T-helper 1 cell treated with Interleukin-12 subunit alpha and Interleukin-12 subunit beta and Interleukin-4 antibody, amounts not matched to agents 30 ng/mL and 1 ng/mL, for 36 hours (primary cell): Measurements from ENCODE around the gene KCNIP1. TPM values are rescaled to one million over a fixed set of nuclear protein-coding genes. Genes with fewer than 3 reads are reported as not detected.

Experiments
- intact Hi-C: fragments of 100-400 bp; cut with micrococcal nuclease; formaldehyde crosslinking; loops from one replicate; pipeline ENCODE4 v1.15.1; 2024
- total RNA-seq: library from RNA; stranded (reverse); gene quantifications from 2 replicates; pipeline ENCODE4 v1.2.3, GENCODE V29; 2022

Gene KCNIP1
- total RNA-seq, 1 donor from 2014 or later: not detected

DNA sequence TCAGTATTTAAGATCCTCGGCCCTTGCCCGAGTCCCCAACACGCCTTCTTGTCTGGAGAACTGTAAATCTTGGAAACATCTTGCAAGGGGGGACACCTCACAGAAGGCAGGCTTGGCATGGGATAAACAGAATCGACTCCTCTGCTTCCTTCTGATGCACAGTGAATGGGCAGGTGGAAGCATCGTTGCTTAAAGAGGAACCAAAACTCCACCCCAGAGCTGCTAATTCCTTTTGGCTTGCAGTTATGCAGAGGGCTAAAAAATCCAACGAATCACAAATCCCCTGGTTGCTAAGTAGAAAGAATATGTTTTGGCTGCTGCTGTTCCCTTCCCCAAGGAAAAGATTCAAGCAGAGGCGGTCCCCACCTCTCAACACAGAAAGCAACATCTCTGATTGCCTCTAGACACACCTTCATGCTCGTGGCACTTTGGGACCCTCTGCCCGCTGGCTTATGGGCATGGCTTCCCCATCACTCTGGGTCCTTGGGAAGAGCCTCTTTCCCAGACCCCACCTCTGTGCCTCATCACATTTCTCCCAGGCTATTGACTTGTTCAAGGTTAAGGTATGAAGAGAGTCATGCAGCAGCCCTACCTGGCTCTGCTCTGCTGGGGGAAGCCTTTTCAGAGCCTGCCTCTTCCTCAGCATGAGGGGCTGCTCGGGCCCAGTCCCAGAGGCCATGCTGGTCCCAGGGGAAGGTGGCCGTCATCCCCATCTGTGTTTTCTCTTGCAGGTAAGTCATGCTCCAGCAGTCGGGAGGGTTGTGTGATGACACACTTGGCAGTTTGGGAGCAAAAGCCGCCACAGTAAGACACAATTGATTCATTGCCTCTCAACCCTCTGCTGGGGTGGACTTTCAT, 137.1 kb downstream of the KCNIP1 start:
- intact Hi-C loops: no loop called here

GRCh38 chr5:170641589-170642031, 137.8 kb downstream of the KCNIP1 start:
- intact Hi-C loops: no loop called here

- intact Hi-C loops: no loop called here
Observed at GRCh38 chr5:170642066-170642735, 138.4 kb downstream of the KCNIP1 start.

- intact Hi-C loops: no loop called here
Observed at GRCh38 chr5:170642776-170643436, 139.1 kb downstream of the KCNIP1 start.

- intact Hi-C loops: no loop called here
Observed at GRCh38 chr5:170643591-170643990, 139.8 kb downstream of the KCNIP1 start.

- intact Hi-C loops: no loop called here
Observed at GRCh38 chr5:170644501-170644900, 140.7 kb downstream of the KCNIP1 start.

DNA sequence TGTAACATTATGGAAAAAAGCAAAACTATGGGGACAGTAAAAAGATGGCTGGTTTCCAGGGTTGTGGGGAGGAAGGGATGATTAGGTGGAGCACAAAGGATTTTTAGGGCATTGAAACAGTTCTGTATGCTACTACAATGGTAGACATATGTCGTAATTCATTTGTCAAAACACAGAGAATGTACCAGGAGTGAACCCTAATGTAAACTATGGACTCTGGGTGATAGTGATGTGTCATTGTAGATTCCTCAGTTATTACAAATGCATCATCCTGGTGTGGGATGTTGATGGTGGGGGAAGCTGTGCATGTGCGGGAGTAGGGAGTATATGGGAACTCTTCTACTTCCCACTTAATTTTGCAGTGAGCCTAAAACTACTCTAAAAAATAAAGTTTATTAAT, 144.7 kb downstream of the KCNIP1 start:
- intact Hi-C loops: no loop called here

DNA sequence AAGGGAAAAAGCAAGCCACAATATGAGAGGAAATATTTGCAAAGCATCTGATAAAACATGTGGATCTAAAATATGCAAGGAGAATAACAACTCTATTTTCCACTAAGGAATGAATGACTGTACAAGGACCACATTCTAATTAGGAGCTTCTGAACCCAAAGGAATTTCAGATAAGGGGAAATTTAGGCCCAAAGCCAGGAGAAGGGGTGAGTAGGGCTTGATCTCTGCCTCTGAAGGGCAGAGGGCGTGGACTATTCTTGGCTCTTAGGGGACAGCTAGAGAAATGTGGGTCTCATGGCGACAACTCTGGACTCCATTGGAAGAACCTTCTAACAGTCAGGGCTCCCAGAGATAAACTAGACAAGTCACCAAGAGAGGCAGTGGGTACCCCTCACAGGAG, 147.0 kb downstream of the KCNIP1 start:
- intact Hi-C loops: no loop called here

- intact Hi-C loops: no loop called here
Observed at GRCh38 chr5:170651604-170652277, 147.9 kb downstream of the KCNIP1 start.

DNA sequence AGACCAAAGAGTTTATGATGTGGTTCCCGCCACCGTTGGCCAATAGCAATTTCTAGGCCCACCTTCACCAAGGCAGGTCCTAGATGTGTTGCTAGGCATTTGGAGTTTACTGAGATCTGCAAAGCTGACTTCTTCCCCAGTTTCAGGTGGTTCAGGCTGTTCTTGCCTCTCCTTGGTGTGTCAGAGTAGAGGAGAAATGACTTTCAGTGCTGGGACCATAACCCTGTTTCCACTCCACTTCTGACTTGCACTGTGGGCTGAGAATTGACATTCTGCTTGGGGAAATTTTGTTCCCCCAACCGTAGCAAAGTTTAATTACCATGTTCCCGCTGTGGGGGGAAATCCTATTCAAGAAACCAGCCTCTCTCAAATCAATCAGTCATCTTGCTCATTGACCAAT, 151.7 kb downstream of the KCNIP1 start:
- intact Hi-C loops: no loop called here

DNA sequence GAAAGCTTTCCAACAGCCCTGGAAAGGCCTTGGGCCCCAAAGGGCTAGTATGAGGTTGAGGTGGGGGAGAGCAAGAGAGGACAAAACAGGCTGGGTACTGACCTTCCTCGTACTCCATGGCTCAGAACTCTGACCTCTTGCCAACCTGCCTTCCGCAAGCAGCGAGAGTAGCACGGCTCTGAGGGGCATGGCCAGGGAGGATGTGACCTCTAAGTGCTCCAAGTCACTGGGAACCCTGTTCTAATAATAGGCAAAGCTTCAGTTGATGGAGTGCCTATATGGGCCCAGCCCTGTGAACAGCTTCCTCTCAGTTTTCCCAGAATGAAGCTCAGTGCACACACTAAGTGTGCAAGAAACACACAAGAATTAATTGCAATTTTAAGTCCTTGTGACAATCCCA, 152.1 kb downstream of the KCNIP1 start:
- intact Hi-C loops: no loop called here

DNA sequence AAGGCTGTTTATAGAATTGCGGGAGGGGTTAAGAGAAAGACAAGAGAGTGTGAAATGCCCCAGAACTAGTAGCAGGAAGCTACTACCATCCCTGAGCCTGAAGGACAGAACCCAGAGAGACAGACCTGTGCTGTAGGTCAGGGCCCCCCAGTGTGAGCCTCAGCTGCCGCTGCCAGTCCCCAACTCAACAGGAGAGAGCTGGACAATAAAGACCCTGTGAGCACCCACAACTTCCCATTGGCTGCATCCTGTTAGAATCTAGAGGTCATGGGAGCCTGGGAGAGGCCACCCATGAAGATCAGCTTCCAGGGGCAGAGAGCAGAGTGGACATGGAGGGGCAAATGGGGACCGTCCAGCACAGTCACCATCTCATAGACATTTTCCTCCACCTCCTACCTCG, 152.5 kb downstream of the KCNIP1 start:
- intact Hi-C loops: no loop called here

- intact Hi-C loops: no loop called here
Observed at GRCh38 chr5:170660531-170660930, 156.7 kb downstream of the KCNIP1 start.

- intact Hi-C loops: no loop called here
Observed at GRCh38 chr5:170662966-170663365, 159.1 kb downstream of the KCNIP1 start.

- intact Hi-C loops: no loop called here
Observed at GRCh38 chr5:170678811-170679210, 175.0 kb downstream of the KCNIP1 start.

DNA sequence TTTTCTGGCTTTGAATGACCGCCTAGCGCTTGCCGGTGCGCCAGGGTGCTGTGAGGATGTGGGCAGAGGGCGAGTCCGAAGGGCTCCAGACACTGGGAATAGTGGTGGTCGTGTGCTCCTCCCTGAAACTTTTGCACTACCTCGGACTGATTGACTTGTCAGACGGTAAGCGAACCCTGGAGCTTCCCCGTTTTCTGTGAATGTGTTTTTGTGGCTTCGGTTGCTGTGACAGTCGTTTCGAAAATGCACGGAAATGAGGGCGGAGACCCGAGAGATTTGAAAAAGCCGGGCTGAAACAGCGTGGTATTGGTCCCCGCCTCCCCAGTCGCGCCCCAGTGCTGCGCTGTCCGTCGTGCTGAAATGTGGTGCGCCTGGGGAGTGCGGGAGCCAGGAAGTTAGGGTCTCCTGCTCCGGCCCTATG, 177.2 kb downstream of the KCNIP1 start:
- intact Hi-C loops: loop anchor here (5.0 kb wide), 1 partner anchor 706 kb away; the partner anchor contains the start of gene NPM1

DNA sequence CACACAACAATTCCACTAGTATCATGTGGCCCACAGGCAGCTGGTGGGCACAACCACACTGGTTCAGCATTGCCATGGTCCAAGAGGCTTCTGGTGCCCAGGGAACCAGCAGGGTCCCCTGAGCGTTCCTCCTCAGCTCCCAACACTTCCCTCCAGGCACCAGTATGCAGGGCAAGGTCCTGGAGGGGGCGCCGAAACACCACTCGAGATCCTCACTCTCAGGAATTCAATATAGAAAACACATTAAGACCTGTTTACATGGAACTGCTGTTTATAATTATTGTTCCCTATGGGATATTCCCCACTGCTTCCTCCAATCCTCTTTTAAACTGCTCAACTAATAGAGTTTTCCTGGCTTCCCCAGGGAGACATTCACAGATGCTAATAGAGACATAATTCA, 187.8 kb downstream of the KCNIP1 start:
- intact Hi-C loops: no loop called here

DNA sequence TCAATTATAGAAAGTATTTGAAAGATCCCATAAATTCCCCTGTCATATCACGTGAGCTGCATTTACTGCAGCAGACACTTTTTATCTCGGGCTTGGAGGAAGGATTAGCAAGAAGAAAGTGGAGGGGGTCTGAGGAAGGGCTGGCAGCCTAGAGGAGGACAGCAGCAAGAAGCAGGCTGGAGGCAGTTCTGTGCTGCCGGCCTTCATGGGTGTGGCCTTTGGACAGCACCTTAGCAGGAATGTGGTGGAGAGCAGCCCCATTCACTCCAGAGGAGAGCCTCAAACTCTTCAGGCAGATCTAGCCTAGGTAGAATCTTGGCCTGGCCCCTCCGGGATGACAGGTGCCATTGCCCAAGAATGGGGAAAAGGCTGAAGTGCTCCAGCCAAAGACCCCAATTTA, 189.9 kb downstream of the KCNIP1 start:
- intact Hi-C loops: no loop called here

- intact Hi-C loops: no loop called here
Observed at GRCh38 chr5:170694911-170695310, 191.1 kb downstream of the KCNIP1 start.

DNA sequence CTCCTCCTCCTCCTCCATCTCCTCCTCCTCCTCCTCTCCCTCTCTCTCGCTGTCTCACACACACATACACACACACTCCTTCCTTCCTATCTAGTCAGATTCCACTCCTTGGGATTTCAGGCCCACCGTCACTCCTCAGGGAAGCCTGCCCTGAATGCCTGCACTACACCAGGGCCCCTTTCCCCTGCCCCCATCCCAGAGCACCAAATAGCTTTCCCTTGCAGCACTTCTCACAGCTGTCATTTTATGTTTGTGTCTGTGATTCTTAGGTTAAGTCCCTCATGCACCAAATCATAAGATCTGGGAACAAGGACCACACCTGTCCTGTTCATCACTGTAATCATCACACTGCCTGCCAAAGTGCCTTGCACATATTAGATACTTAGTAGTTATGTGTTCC, 193.2 kb downstream of the KCNIP1 start:
- intact Hi-C loops: no loop called here

DNA sequence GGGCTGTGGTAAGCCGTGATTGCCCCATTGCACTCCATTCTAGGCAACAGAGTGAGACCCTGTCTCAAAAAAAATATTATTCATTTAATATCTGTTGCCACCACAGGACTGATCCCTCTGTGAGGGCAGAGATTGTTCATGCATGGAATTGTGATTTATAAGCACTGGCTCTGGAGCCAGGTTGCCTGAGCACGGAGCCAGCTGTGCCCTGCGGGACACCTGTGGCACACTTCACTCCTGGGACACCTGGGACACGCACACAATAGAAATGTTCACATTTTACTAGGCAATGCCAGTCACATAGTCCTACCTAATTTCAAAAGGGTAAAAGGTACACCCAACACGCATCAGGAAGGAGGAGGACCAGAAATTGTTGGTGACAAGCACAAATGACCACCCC, 196.7 kb downstream of the KCNIP1 start:
- intact Hi-C loops: no loop called here

DNA sequence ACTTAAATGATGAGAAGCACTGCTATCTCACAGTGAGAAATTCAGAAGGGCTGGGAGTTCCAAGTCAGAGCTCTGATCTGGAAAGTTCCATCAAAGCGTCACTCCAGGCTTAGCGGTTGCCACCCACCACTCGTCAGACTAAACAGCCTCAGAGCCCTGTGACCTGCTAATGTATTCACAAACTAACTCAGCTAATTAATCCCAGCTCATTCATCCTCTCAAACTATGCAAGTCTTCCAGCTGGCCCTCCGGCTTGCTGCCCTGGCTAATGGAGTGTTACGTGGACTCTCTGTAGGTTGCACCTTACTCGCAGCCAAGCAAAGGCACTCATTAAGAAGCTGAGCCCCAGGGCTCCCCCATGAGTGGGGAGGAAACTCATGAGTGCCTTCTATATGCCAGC, 197.5 kb downstream of the KCNIP1 start:
- intact Hi-C loops: no loop called here
